Astrocyte (in vitro differentiated cells and primary cell): ENCODE results near the gene CTDP1.

Source experiments
- EZH2 ChIP-seq: IDR thresholded peaks from 2 replicates; pipeline ENCODE4 v1.6.1; 2012; ENCODE audit warnings: mild to moderate bottlenecking, low read length, inconsistent platforms; ENCODE audit not compliant: insufficient read depth
- TF ChIP-seq, protein P1 (sequence below): IDR thresholded peaks from 2 replicates; pipeline ENCODE4 v1.5.1; 2011; ENCODE audit warnings: low read depth, mild to moderate bottlenecking, inconsistent platforms, low read length, moderate library complexity; ENCODE audit not compliant: insufficient read depth

DNA sequence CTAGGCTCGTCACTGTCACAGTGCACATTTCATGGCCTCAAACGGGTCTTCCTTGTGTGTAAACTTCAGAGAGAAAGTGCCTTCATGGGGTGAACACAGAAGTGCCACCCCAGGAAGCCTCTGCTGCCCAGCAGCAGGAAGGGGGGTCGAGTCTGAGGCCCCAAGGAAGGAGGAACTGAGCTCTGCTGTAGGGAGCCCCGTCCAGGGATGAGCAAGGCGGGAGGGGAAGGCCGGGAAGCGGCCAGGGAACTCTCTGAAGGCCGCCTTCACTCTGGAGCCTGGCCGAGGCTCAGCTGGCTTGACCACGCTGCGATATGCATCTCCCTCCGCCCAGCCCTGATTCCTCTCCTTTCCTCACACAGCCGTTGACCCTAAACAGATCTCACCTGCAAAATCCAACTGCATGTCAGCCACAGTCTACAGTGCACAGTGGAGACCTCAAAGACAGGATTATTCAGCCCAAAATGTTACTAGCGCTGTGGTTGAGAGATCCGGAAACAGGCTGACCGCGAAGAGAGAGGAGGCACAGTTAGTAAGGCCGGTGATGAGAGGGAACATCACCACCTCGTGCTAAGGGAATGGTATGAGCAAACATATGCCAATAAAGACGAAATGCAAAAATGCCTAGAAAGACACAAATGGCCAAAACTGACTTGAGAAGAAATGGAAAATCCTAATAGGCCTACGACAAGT lies 34.2 kb upstream of the CTDP1 start:
- TF ChIP-seq, protein P1, sequence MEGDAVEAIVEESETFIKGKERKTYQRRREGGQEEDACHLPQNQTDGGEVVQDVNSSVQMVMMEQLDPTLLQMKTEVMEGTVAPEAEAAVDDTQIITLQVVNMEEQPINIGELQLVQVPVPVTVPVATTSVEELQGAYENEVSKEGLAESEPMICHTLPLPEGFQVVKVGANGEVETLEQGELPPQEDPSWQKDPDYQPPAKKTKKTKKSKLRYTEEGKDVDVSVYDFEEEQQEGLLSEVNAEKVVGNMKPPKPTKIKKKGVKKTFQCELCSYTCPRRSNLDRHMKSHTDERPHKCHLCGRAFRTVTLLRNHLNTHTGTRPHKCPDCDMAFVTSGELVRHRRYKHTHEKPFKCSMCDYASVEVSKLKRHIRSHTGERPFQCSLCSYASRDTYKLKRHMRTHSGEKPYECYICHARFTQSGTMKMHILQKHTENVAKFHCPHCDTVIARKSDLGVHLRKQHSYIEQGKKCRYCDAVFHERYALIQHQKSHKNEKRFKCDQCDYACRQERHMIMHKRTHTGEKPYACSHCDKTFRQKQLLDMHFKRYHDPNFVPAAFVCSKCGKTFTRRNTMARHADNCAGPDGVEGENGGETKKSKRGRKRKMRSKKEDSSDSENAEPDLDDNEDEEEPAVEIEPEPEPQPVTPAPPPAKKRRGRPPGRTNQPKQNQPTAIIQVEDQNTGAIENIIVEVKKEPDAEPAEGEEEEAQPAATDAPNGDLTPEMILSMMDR, result no peak
- TF ChIP-seq EZH2, result no peak
